Sigmoid colon (tissue), 7 donors: ENCODE measurements around the gene ALKBH1. TPM values are rescaled to one million over a fixed set of nuclear protein-coding genes. Genes with fewer than 3 reads are reported as not detected.

ENCODE experiments used
- DNase-seq: peaks from one replicate; pipeline ENCODE4 v3.0.0-alpha.2; 2019
- H3K27ac ChIP-seq, 4 donors: fragments of 200-600 bp; sonication (generic); one replicate each; pipeline ENCODE4 v1.5.1; 2016 to 2019; ENCODE audit warnings: mild to moderate bottlenecking in 1 of 4
- H3K27me3 ChIP-seq, 3 donors: fragments of 200-600 bp; sonication (generic); one replicate each; pipeline ENCODE4 v1.5.1; 2019; ENCODE audit warnings: mild to moderate bottlenecking in 1 of 3
- H3K36me3 ChIP-seq, 4 donors: fragments of 200-600 bp; sonication (generic); one replicate each; pipeline ENCODE4 v1.5.1; 2016 to 2019
- H3K4me1 ChIP-seq, 4 donors: fragments of 200-600 bp; sonication (generic); one replicate each; pipeline ENCODE4 v1.5.1; 2017 to 2019
- H3K4me3 ChIP-seq, 4 donors: fragments of 200-600 bp; sonication (generic); one replicate each; pipeline ENCODE4 v1.5.1; 2017 to 2019; ENCODE audit warnings: mild to moderate bottlenecking in 2 of 4, moderate library complexity in 1 of 4
- H3K9me3 ChIP-seq, 4 donors: fragments of 200-600 bp in 3 of 4; sonication (generic) in 3 of 4; one replicate each; pipeline versions ENCODE4 v1.5.1 to v1.6.1; 2013 to 2019
- CTCF ChIP-seq, 4 experiments: fragments of 450-650 bp in 3 of 4; fragments of 200-600 bp in 1 of 4; IDR thresholded peaks; one replicate each; pipeline ENCODE4 v1.5.1; 2016 to 2019; ENCODE audit warnings: antibody characterized with exemption in 4 of 4, mild to moderate bottlenecking in 3 of 4, moderate library complexity in 2 of 4
- EP300 ChIP-seq, 4 donors: sonication (generic); formaldehyde crosslinking; IDR thresholded peaks; one replicate each; pipeline ENCODE4 v1.6.1; 2017; ENCODE audit warnings: antibody characterized with exemption in 4 of 4
- POLR2A ChIP-seq, 2 donors: fragments of 450-650 bp; IDR thresholded peaks; one replicate each; pipeline ENCODE4 v1.6.1; 2016; ENCODE audit warnings: antibody characterized with exemption in 2 of 2, mild to moderate bottlenecking in 2 of 2, moderate library complexity in 2 of 2
- POLR2AphosphoS5 ChIP-seq, 4 donors: sonication (generic); formaldehyde crosslinking; IDR thresholded peaks; one replicate each; pipeline ENCODE4 v1.6.1; 2017; ENCODE audit warnings: antibody characterized with exemption in 4 of 4
- WGBS, 2 donors: extraction: QIAGEN DNeasy Blood & Tissue Kit; methylation state at CpG; one replicate each; pipeline ENCODE4 v1.1.7; 2013; 5-methylcytosine and 5-hydroxymethylcytosine counted together
- intact Hi-C: fragments of 100-400 bp; cut with DNase I; formaldehyde crosslinking; loops from one replicate; pipeline ENCODE4 v1.15.1; 2023
- polyA plus RNA-seq, 3 donors: library from polyadenylated mRNA; stranded (reverse); fragments of 200-250 nt; gene quantifications; one replicate each; pipeline ENCODE4 v1.2.3, GENCODE V29; 2013
- total RNA-seq, 4 donors: library from RNA; depleted of rRNA; stranded (reverse); fragments of >200 nt; gene quantifications; one replicate each; pipeline ENCODE4 v1.1.0, GENCODE V29; 2016
- donor health status: healthy with polysubstance abuse.
- donor health status: Bipolar disorder and iron deficiency.
- donor health status: healthy.

Gene ALKBH1
- total and polyA plus RNA-seq, 7 donors: 5.4 to 14.6 (median 10.2) TPM

GRCh38 chr14:77649326-77649725 is 58.5 kb downstream of the ALKBH1 start:
- TF ChIP-seq POLR2A (IDR thresholded peaks at IDR 0.05): no peak
- no peak for TF ChIP-seq EP300 (IDR thresholded peaks at IDR 0.05)
- no peak for TF ChIP-seq CTCF (IDR thresholded peaks at IDR 0.05)
- no peak for TF ChIP-seq POLR2AphosphoS5 (IDR thresholded peaks at IDR 0.05)
- intact Hi-C loops: loop anchor here (10.0 kb wide), 1 partner anchor 155 kb away; the partner anchor contains the start of gene ADCK1

GRCh38 chr14:77648520-77649200 is 59.2 kb downstream of the ALKBH1 start:
- Histone ChIP-seq H3K27me3 (no peaks in the 10 kb centered on the region), H3K9me3 (no peaks in the 10 kb centered on the region), H3K27ac (no peak overlapping the region), H3K4me1 (no peaks in the 10 kb centered on the region), H3K36me3 (no peaks in the 10 kb centered on the region), H3K4me3 (no peak overlapping the region)
- 84 to 93% methylated on average over 2 of the region's 2 CpGs for WGBS, 2 donors
- DNase-seq: no peak
- intact Hi-C loops: loop anchor here (10.0 kb wide), 1 partner anchor 156 kb away; the partner anchor contains the start of gene ADCK1
- TF ChIP-seq EP300 (IDR thresholded peaks at IDR 0.05) (no peak), POLR2A (IDR thresholded peaks at IDR 0.05) (no peak), CTCF (IDR thresholded peaks at IDR 0.05) (no peak), POLR2AphosphoS5 (IDR thresholded peaks at IDR 0.05) (no peak)

More at GRCh38 chr14:77649326-77649725, 58.5 kb downstream of the ALKBH1 start:
- H3K27me3 ChIP-seq: no peaks in the 10 kb centered on the region
- H3K36me3 ChIP-seq: no peaks in the 10 kb centered on the region
- no peaks in the 10 kb centered on the region for H3K9me3 ChIP-seq
- no peak for DNase-seq
- no peak overlapping the region for H3K27ac ChIP-seq
- no peaks in the 10 kb centered on the region for H3K4me1 ChIP-seq
- 90 to 95% methylated on average over 3 of the region's 3 CpGs for WGBS, 2 donors
- H3K4me3 ChIP-seq: no peak overlapping the region

- no peak for DNase-seq
- Histone ChIP-seq H3K4me3 (no peak overlapping the region), H3K27ac (no peak overlapping the region), H3K27me3 (no peaks in the 10 kb centered on the region), H3K36me3 (no peaks in the 10 kb centered on the region), H3K9me3 (no peaks in the 10 kb centered on the region), H3K4me1 (no peaks in the 10 kb centered on the region)
- TF ChIP-seq POLR2A (IDR thresholded peaks at IDR 0.05) (no peak), CTCF (IDR thresholded peaks at IDR 0.05) (no peak), EP300 (IDR thresholded peaks at IDR 0.05) (no peak), POLR2AphosphoS5 (IDR thresholded peaks at IDR 0.05) (no peak)
- WGBS, 2 donors: 18 to 69% methylated on average over 2 of the region's 2 CpGs
- intact Hi-C loops: loop anchor here (10.0 kb wide), 1 partner anchor 157 kb away; the partner anchor contains the start of gene ADCK1
These were observed 60.0 kb downstream of the ALKBH1 start for GRCh38 chr14:77647853-77648252.

- Histone ChIP-seq H3K4me3 (no peak overlapping the region), H3K36me3 (no peaks in the 10 kb centered on the region), H3K27me3 (no peaks in the 10 kb centered on the region), H3K4me1 (peaks cover 0 to 7% (median 6%) of the 10 kb centered on the region in 4 donors), H3K9me3 (no peaks in the 10 kb centered on the region), H3K27ac (no peak overlapping the region)
- intact Hi-C loops: loop anchor here (10.0 kb wide), 1 partner anchor 158 kb away; the partner anchor contains the start of gene ADCK1
- TF ChIP-seq POLR2AphosphoS5 (IDR thresholded peaks at IDR 0.05) (no peak), EP300 (IDR thresholded peaks at IDR 0.05) (no peak), POLR2A (IDR thresholded peaks at IDR 0.05) (no peak), CTCF (IDR thresholded peaks at IDR 0.05) (no peak)
- no peak for DNase-seq
- WGBS, 2 donors: 90 to 95% methylated on average over 4 of the region's 4 CpGs
These were observed 60.9 kb downstream of the ALKBH1 start for GRCh38 chr14:77646907-77647306.
